Central memory CD4-positive, alpha-beta T cell (primary cell): ENCODE data around the gene ADAM17.
"Not testable (repeated sequence)": the region's sequence is repeated elsewhere in the genome, so short reads cannot be mapped to it uniquely, and the experiment has no call there.

Experiments used
- DNase-seq: peaks from one replicate; pipeline ENCODE4 v3.0.0; 2022
- total RNA-seq, 3 experiments: gene quantifications; one replicate each; lab custom pipeline; 2026; lab: John Stamatoyannopoulos, UW

Gene ADAM17
- total RNA-seq: 83.9 to 112 (median 95.9) reads per million in 3 experiments

- peak; percentile 82 for DNase-seq
Measured at GRCh38 chr2:9555297-9556120, at the start of gene ADAM17. Gene ADAM17, minus strand, starts transcription at chr2:9555830. Its CDS starts 225 bp downstream, at chr2:9555605.

DNA sequence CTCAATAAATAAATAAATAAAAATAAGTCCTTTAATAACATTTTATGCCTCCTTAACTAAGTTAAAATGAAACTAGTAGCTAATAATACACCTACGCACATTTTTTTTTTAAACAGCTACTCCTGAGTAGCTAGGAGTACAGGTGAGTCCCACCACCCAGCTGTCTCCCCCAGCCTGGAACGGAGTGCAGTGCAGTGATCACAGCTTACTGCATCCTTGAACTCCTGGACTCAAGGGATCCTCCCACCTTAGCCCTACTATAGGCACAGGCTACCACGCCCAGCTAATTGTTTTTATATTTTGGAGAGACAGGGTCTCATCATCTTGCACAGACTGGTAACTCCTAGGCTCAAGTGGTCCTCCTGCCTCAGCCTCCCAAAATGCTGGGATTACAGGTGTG lies 46.8 kb upstream of the ADAM17 start:
- no peak for DNase-seq

- no peak for DNase-seq
Measured at GRCh38 chr2:9601397-9601796, 45.8 kb upstream of the ADAM17 start.

DNA sequence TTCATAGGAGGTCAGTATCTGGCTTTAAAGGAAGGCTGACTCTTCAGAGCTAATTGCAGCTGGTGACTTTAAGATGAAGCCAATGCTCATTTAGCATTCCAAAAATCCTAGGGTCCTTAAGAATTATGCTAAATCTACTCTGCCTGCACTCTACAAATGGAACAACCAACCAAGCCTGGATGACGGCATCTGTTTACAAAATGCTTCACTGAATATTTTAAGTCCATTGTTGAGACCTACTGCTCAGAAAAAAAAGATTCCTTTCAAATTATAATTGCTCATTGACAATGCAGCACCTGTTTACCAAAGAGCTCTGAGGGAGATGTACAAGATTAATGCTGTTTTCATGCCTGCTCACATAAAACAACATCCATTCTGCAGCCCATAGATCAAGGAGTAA lies 43.8 kb upstream of the ADAM17 start:
- no peak for DNase-seq

DNA sequence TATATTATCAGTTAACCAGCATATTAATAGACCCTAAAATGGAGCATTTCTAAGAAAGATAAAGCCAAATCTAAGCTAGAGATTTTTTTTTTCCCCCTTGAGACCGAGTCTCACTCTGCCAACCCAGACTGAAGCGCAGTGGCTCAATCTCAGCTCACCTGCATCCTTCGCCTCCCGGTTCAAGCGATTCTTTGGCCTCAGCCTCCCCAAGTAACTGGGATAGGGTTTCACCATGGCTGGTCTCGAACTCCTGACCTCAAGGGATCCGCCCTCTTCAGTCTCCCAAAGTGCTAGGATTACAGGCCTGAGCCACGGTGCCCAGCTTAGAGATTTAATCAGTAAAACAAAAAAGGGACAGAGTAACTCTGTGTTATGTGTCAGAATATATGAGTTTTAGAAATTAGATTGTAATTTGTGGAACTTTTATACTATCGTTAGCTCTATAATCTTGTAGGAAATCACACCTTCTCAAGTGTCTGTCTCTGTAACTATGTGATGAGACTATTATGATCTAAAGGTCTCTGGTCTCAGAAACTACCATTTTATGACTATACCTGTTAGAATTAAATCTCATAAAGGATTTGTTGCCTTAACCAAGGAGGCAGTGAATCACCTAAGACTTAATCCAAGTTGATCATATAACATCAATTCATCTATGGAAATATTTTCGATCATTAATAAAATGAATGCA lies 41.1 kb upstream of the ADAM17 start:
- DNase-seq: no peak

- no peak for DNase-seq
Measured at GRCh38 chr2:9595746-9596145, 40.1 kb upstream of the ADAM17 start.

DNA sequence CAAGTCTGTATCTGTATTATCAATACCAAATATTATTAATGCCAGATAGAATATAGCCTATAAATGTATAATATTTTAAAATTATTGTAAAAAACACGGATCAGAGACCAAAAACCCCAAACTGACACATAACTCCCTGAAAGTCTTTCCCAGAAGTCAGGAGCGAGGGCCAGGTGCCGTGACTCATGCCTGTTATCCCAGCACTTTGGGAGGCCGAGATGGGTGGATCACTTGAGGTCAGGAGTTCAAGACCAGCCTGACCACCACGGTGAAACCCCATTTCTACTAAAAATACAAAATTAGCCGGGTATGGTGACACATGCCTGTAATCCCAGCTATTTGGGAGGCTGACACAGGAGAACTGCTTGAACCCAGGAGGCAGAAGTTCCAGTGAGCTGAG lies 39.6 kb upstream of the ADAM17 start:
- not testable (repeated sequence) for DNase-seq

DNA sequence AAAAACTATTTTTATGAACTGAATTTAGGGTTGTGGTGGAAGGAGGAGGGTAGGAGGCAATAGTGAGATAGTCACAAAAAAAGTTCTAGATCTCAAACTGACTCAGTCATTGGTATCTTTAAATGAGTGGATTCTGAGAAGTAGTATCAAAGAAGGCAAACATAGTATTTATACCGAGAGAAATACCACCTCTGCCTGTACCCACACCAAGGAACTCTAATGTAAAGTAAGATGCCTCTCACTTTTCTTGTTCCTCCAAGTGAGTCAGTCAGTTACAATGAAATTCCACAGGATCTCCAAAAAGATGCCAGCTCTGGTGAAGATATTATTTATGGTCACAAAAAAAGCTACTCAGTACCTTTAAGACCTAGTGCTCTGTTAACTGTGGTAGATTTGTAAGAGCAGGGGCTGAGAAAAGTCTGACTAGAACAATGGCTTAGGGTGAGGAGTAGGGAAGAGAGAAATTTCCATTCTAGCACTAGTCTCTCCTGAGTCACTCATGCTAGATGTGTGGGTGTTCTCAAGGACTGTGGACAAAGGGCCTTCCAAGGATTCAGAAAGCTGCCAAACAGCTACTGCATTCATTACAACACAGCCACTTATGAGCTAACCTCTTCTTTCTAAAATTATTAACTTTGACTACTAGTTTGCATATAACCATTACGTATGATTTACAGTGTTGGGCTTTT lies 38.9 kb upstream of the ADAM17 start:
- DNase-seq: no peak

DNA sequence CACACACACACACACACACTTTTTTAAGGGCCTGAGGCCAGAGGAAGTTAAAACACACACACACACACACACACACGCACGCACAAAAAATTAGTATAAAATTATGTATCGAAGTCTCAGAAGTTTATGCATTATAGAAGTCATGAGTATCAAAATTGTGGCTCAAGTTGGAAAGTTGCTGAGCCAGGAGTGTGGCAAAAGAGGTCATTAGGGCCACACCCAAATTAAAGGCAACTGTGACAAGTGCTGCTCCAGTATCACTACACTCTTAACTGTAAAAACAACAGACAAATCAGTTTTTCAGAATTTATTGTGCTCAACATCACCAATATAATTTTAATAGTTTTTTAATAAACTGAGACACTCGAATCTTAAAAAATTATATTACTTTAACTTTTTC lies 38.3 kb upstream of the ADAM17 start:
- DNase-seq: no peak

- DNase-seq: no peak
Measured at GRCh38 chr2:9592699-9593098, 37.1 kb upstream of the ADAM17 start.

DNA sequence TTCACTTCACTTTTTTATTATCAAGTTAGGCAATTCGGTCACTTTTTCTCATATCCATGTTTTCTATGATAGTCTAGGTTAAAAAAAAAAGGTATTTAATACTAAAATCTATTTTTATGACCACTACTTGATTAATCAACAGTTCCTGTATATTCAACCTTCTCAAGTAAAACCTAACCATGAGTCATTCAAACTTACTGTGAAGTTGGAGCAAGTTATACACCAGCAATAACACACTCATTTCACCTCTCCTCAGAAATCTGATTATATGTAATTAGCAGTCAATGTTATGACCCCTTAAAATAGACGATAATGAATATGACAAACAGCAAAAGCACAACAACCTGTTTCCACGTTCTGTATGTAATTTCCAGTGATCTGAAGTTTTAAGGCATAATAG lies 35.0 kb upstream of the ADAM17 start:
- no peak for DNase-seq

- DNase-seq: no peak
Measured at GRCh38 chr2:9586465-9586864, 30.8 kb upstream of the ADAM17 start.

DNA sequence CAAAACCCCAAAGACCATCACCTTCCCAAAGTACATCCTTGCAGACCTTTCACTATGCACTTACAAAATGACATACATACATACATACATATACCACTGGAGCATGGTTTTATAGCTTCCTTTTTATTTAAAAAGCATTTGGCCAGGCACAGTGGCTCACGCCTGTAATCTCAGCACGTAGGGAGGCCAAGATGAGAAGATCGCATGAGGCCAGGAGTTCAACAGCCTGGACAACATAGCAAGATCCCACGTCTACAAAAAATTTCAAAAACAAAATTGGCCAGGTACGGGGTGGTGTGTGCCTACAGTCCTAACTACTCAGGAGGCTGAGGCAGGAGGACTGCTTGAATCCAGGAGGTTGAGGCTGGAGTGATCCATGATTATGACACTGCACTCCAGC lies 29.9 kb upstream of the ADAM17 start:
- no peak for DNase-seq

DNA sequence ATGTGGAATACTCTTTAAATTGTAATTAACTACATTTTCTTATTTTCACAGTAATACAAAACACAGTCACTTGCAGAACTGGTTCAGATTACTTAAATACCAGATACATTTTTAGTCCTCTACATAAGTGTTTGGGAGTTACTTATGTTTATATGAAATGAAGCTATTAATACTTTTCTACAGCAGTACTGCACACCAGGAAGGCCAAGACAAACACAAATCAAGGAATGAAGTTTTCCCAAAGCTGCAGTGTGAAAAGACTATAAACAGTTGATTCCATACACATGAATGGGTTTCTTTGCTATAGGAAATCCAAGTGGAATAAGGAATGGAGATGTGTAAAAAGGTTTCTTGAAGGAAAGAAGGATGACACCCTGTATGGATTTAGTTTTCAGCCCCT lies 29.3 kb upstream of the ADAM17 start:
- DNase-seq: not testable (repeated sequence)

GRCh38 chr2:9582624-9583023 lies 27.0 kb upstream of the ADAM17 start:
- DNase-seq: no peak

- DNase-seq: no peak
Measured at GRCh38 chr2:9578467-9579235, 23.0 kb upstream of the ADAM17 start.

- no peak for DNase-seq
Measured at GRCh38 chr2:9574331-9574730, 18.7 kb upstream of the ADAM17 start.

- no peak for DNase-seq
Measured at GRCh38 chr2:9573840-9574239, 18.2 kb upstream of the ADAM17 start.

- no peak for DNase-seq
Measured at GRCh38 chr2:9573013-9573720, 17.5 kb upstream of the ADAM17 start.

GRCh38 chr2:9570182-9571060 lies 14.8 kb upstream of the ADAM17 start:
- DNase-seq: no peak
